ENCODE measurements around the gene ATP2B1.
A peak's percentile ranks its signal among the peaks of the same experiment; 100 is the strongest.

Gene ATP2B1

GRCh38 chr12:89695830-89696229 lies 12.8 kb downstream of the ATP2B1 start:
- no peak for DNase-seq (ENCODE audit: extremely low spot score, insufficient read length, low read depth)
- peak; percentile 86 for FAIRE-seq

GRCh38 chr12:89695100-89695499 lies 13.5 kb downstream of the ATP2B1 start:
- FAIRE-seq (no peak), DNase-seq (ENCODE audit: extremely low spot score, insufficient read length, low read depth) (no peak)

- FAIRE-seq = no peak
Observed at GRCh38 chr12:89694542-89694941, 14.1 kb downstream of the ATP2B1 start.

GRCh38 chr12:89693639-89694202 lies 14.9 kb downstream of the ATP2B1 start:
- no peak for DNase-seq (ENCODE audit: extremely low spot score, insufficient read length, low read depth)
- FAIRE-seq = no peak

More at GRCh38 chr12:89694542-89694941, 14.1 kb downstream of the ATP2B1 start:
- DNase-seq (ENCODE audit: extremely low spot score, insufficient read length, low read depth) = no peak

GRCh38 chr12:89692439-89692838 lies 16.2 kb downstream of the ATP2B1 start:
- FAIRE-seq (no peak), DNase-seq (ENCODE audit: extremely low spot score, insufficient read length, low read depth) (no peak)

- DNase-seq (ENCODE audit: extremely low spot score, insufficient read length, low read depth) = no peak
- FAIRE-seq = no peak
Observed at GRCh38 chr12:89691659-89692058, 17.0 kb downstream of the ATP2B1 start.

GRCh38 chr12:89690925-89691324 lies 17.7 kb downstream of the ATP2B1 start:
- FAIRE-seq (no peak), DNase-seq (ENCODE audit: extremely low spot score, insufficient read length, low read depth) (no peak)

GRCh38 chr12:89689306-89689705 lies 19.3 kb downstream of the ATP2B1 start:
- no peak for FAIRE-seq
- no peak for DNase-seq (ENCODE audit: extremely low spot score, insufficient read length, low read depth)

GRCh38 chr12:89686311-89686710 lies 22.3 kb downstream of the ATP2B1 start:
- FAIRE-seq = no peak
- DNase-seq (ENCODE audit: extremely low spot score, insufficient read length, low read depth) = no peak

GRCh38 chr12:89685363-89685972 lies 23.2 kb downstream of the ATP2B1 start:
- DNase-seq (ENCODE audit: extremely low spot score, insufficient read length, low read depth) (no peak), FAIRE-seq (no peak)

- FAIRE-seq (no peak), DNase-seq (ENCODE audit: extremely low spot score, insufficient read length, low read depth) (no peak)
Observed at GRCh38 chr12:89684136-89684535, 24.5 kb downstream of the ATP2B1 start.

GRCh38 chr12:89682284-89682683 lies 26.4 kb downstream of the ATP2B1 start:
- DNase-seq (ENCODE audit: extremely low spot score, insufficient read length, low read depth) (no peak), FAIRE-seq (no peak)

- no peak for DNase-seq (ENCODE audit: extremely low spot score, insufficient read length, low read depth)
- no peak for FAIRE-seq
Observed at GRCh38 chr12:89680409-89680808, 28.2 kb downstream of the ATP2B1 start.

GRCh38 chr12:89679631-89680030 lies 29.0 kb downstream of the ATP2B1 start:
- DNase-seq (ENCODE audit: extremely low spot score, insufficient read length, low read depth) = no peak
- no peak for FAIRE-seq

- no peak for DNase-seq (ENCODE audit: extremely low spot score, insufficient read length, low read depth)
Observed at GRCh38 chr12:89678225-89678624, 30.4 kb downstream of the ATP2B1 start.

GRCh38 chr12:89676930-89677329 lies 31.7 kb downstream of the ATP2B1 start:
- DNase-seq (ENCODE audit: extremely low spot score, insufficient read length, low read depth) (no peak), FAIRE-seq (no peak)

More at GRCh38 chr12:89678225-89678624, 30.4 kb downstream of the ATP2B1 start:
- no peak for FAIRE-seq

GRCh38 chr12:89674326-89674942 lies 34.2 kb downstream of the ATP2B1 start:
- FAIRE-seq = no peak
- no peak for DNase-seq (ENCODE audit: extremely low spot score, insufficient read length, low read depth)

GRCh38 chr12:89673603-89674002 lies 35.0 kb downstream of the ATP2B1 start:
- DNase-seq (ENCODE audit: extremely low spot score, insufficient read length, low read depth) (no peak), FAIRE-seq (no peak)

- FAIRE-seq (no peak), DNase-seq (ENCODE audit: extremely low spot score, insufficient read length, low read depth) (no peak)
Observed at GRCh38 chr12:89672589-89672979, 36.1 kb downstream of the ATP2B1 start.

- DNase-seq (ENCODE audit: extremely low spot score, insufficient read length, low read depth) (no peak), FAIRE-seq (no peak)
Observed at GRCh38 chr12:89671469-89671868, 37.2 kb downstream of the ATP2B1 start.

GRCh38 chr12:89669197-89669596 lies 39.4 kb downstream of the ATP2B1 start:
- DNase-seq (ENCODE audit: extremely low spot score, insufficient read length, low read depth) (no peak), FAIRE-seq (peak; percentile 61)

GRCh38 chr12:89665556-89665955 lies 43.1 kb downstream of the ATP2B1 start:
- DNase-seq (ENCODE audit: extremely low spot score, insufficient read length, low read depth) (no peak), FAIRE-seq (no peak)
